Measurements from ENCODE around the gene ARHGEF28. TPM values are rescaled to one million over a fixed set of nuclear protein-coding genes. Genes with fewer than 3 reads are reported as not detected.

Gene ARHGEF28
- total and polyA plus RNA-seq, 9 of the 15 experiments (the other 6 are each of a cell fraction or from before 2014, with no cell fraction given), result 0.27 TPM; not detected in 8

DNA sequence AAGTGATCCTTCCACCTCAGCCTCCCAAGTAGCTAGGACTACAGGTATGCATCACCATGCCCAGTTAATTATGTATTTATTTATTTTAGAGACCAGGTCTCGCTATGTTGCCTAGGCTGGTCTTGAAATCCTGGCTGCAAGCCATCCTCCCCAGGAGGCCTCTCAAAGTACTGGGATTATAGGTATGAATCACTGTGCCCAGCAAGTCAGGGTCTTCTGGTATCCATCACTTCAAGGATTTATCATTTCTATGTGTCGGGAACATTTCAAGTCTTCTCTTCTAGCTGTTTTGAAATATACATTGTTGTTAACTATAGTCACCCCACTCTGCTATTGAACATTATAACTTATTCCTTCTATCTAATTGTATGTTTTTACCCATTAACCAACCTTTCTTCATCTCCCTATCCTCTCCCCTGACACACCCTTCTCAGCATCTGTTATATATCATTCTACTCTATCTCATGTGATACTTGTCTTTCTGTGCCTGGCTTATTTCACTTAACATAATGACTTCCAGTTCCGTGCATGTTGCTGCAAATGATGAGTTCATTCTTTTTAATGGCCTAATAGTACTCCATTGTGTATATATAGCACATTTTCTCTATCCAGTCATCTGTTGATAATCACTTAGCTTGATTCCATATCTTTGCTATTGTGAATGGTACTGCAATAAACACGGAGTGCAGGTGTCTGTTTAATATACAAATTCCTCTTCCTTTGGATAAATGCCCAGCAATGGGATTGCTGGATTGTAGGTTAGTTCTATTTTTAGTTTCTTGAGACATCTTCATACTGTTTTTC, 34.1 kb upstream of the ARHGEF28 start (continued):
- TF ChIP-seq, protein P1, sequence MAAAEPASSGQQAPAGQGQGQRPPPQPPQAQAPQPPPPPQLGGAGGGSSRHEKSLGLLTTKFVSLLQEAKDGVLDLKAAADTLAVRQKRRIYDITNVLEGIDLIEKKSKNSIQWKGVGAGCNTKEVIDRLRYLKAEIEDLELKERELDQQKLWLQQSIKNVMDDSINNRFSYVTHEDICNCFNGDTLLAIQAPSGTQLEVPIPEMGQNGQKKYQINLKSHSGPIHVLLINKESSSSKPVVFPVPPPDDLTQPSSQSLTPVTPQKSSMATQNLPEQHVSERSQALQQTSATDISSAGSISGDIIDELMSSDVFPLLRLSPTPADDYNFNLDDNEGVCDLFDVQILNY (CRISPR knock-in tag; IDR thresholded peaks at IDR 0.05), result no peak
- TF ChIP-seq CC2D1A (IDR thresholded peaks at IDR 0.05), result no peak
- TF ChIP-seq HNRNPUL1 (IDR thresholded peaks at IDR 0.05; ENCODE audit: low read length), result no peak
- no peak for TF ChIP-seq HNRNPH1 (optimal IDR thresholded peaks at IDR 0.05; ENCODE audit: low read depth, low read length)

DNA sequence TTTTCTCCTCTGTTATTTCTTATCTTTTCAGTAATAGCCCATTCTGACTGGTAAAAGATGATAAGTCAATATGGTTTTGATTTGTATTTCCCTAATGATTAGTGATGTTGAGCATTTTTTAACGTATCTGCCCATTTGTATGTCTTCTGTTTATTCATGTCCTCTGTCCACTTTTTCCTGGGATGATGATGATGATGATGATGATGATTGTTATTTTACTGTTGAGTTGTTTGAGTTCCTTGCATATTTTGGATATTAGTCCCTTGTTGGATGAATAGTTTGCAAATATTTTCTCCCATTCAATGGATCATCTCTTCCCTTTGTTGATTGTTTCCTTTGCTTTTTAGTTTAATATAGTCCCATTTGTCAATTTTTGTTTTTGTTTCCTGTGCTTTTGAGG, 33.4 kb upstream of the ARHGEF28 start:
- in situ Hi-C loops (cut with MboI) (no loop called here), intact Hi-C loops (cut with micrococcal nuclease) (loop anchor here (5.0 kb wide), 3 partner anchors 75 to 1055 kb away; no protein-coding TSS in a partner anchor)
- Histone ChIP-seq H3K79me2 (ENCODE audit: control insufficient read depth, insufficient read depth, low read length) (no peaks in the 10 kb centered on the region), H3K27me3 (ENCODE audit: control insufficient read depth in 2 of 2, insufficient read depth in 2 of 2, low read length in 2 of 2) (no peaks in the 10 kb centered on the region), H3K27ac (ENCODE audit: extremely low read depth, low read depth, low read length) (no peak overlapping the region), H3K9ac (ENCODE audit: insufficient read depth in 1 of 2, low read depth in 2 of 2, low read length in 2 of 2) (no peak overlapping the region), H3K9me3 (replicated peaks; ENCODE audit: control insufficient read depth, insufficient read depth, low read depth, low read length) (no peaks in the 10 kb centered on the region), H3K4me3 (no peak overlapping the region), H3K36me3 (ENCODE audit: control insufficient read depth, insufficient read depth, low read length) (no peaks in the 10 kb centered on the region), H3K4me2 (ENCODE audit: insufficient read depth, low read length) (no peak overlapping the region), H3K9me1 (ENCODE audit: control insufficient read depth, insufficient read depth, low read length) (no peaks in the 10 kb centered on the region), H3K4me1 (replicated peaks in 1 of 2; ENCODE audit: control insufficient read depth in 2 of 2, insufficient read depth in 2 of 2, low read length in 2 of 2) (no peaks in the 10 kb centered on the region), H4K20me1 (replicated peaks; ENCODE audit: control insufficient read depth, insufficient read depth, low read length) (0 out of 2 replicates have a peak, but pooled peaks cover 5% of the 10 kb centered on the region), H2AFZ (ENCODE audit: low read depth, low read length) (no peak overlapping the region)
- ATAC-seq, result no peak
- POLR2A ChIA-PET, result no interaction called here
- FAIRE-seq, result no peak
- DNase-seq (ENCODE audit: extremely low read depth in 1 of 4, low spot score in 3 of 4), result no peak
- no TSS peak for BruUV-seq (replicated peaks)
- 0% methylated on average over 1 of the region's 1 CpG for WGBS (ENCODE audit: insufficient coverage, low coverage, missing lambda C conversion rate)
- CTCF ChIA-PET (ENCODE audit: low intra/inter-chr PET ratio), result interaction anchor here (1.0 to 4.4 kb wide), 2 partner anchors 101 to 199 kb away, joined by 3 to 50 read pairs; no protein-coding TSS in a partner anchor
- no peak for TF ChIP-seq HMG20A (CRISPR knock-in tag; conservative IDR thresholded peaks at IDR 0.05)
- no peak for TF ChIP-seq GABPA (tag; conservative IDR thresholded peaks at IDR 0.05; ENCODE audit: low read depth)
- no peak for TF ChIP-seq FOXK1 (CRISPR knock-in tag; IDR thresholded peaks at IDR 0.05; ENCODE audit: borderline replicate concordance)
- TF ChIP-seq, protein P2, sequence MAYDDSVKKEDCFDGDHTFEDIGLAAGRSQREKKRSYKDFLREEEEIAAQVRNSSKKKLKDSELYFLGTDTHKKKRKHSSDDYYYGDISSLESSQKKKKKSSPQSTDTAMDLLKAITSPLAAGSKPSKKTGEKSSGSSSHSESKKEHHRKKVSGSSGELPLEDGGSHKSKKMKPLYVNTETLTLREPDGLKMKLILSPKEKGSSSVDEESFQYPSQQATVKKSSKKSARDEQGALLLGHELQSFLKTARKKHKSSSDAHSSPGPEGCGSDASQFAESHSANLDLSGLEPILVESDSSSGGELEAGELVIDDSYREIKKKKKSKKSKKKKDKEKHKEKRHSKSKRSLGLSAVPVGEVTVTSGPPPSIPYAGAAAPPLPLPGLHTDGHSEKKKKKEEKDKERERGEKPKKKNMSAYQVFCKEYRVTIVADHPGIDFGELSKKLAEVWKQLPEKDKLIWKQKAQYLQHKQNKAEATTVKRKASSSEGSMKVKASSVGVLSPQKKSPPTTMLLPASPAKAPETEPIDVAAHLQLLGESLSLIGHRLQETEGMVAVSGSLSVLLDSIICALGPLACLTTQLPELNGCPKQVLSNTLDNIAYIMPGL (CRISPR knock-in tag; IDR thresholded peaks at IDR 0.05), result no peak
- TF ChIP-seq NR2C1 (IDR thresholded peaks at IDR 0.05), result no peak
- no peak for TF ChIP-seq NR2C1 (tag; IDR thresholded peaks at IDR 0.05)
- TF ChIP-seq SIN3B (IDR thresholded peaks at IDR 0.05; ENCODE audit: low read depth), result no peak
- TF ChIP-seq ZNF830 (CRISPR knock-in tag; IDR thresholded peaks at IDR 0.05), result no peak
